HG02623 (cell line): Measurements from ENCODE around the gene CAVIN1.
"Not testable (repeated sequence)": the region's sequence is repeated elsewhere in the genome, so short reads cannot be mapped to it uniquely, and the experiment has no call there.

Source experiments
- ATAC-seq: cut with Tn5 transposase; IDR thresholded peaks from one replicate; pipeline ENCODE4 v1.9.1; 2021; ENCODE audit warnings: moderate library complexity; ENCODE audit not compliant: unreplicated experiment

The CAVIN1 gene

GRCh38 chr17:42436391-42436790, 13.3 kb upstream of the CAVIN1 start:
- no peak for ATAC-seq

DNA sequence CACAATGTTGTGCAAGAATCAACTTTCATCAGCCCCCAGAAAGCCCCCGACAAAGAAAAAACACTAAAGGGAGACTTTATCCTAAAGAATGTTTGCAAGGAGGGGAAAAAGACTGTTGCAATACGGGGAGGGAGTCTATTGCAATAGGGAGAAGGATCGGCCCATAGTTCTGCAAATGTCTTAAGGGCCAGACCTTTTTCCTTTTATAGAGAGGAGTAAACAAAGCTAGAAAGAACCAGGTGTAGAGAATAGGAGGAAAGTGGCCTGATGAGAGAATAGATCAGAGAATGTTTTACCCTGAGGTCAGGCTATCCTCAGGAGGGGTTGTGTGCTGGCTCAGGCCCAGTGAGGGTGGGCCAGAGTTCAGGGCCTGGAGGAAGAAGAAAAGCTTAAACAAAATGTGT, 8.7 kb upstream of the CAVIN1 start:
- ATAC-seq: no peak

- ATAC-seq: no peak
Observed at GRCh38 chr17:42429726-42430447, 6.8 kb upstream of the CAVIN1 start.

- no peak for ATAC-seq
Observed at GRCh38 chr17:42428141-42428944, 5.3 kb upstream of the CAVIN1 start.

GRCh38 chr17:42424991-42425610, 2.0 kb upstream of the CAVIN1 start:
- ATAC-seq: no peak

GRCh38 chr17:42423766-42424165, 710 bp upstream of the CAVIN1 start:
- ATAC-seq: no peak

GRCh38 chr17:42422412-42422957, 571 bp downstream of the CAVIN1 start:
- ATAC-seq: no peak

- no peak for ATAC-seq
Observed at GRCh38 chr17:42421507-42422338, 1.3 kb downstream of the CAVIN1 start.

GRCh38 chr17:42421136-42421506, 1.9 kb downstream of the CAVIN1 start:
- ATAC-seq: no peak

GRCh38 chr17:42417981-42418380, 5.1 kb downstream of the CAVIN1 start:
- ATAC-seq: not testable (repeated sequence)

GRCh38 chr17:42414704-42415409, 8.2 kb downstream of the CAVIN1 start:
- no peak for ATAC-seq

GRCh38 chr17:42413464-42414040, 9.5 kb downstream of the CAVIN1 start:
- ATAC-seq: no peak

DNA sequence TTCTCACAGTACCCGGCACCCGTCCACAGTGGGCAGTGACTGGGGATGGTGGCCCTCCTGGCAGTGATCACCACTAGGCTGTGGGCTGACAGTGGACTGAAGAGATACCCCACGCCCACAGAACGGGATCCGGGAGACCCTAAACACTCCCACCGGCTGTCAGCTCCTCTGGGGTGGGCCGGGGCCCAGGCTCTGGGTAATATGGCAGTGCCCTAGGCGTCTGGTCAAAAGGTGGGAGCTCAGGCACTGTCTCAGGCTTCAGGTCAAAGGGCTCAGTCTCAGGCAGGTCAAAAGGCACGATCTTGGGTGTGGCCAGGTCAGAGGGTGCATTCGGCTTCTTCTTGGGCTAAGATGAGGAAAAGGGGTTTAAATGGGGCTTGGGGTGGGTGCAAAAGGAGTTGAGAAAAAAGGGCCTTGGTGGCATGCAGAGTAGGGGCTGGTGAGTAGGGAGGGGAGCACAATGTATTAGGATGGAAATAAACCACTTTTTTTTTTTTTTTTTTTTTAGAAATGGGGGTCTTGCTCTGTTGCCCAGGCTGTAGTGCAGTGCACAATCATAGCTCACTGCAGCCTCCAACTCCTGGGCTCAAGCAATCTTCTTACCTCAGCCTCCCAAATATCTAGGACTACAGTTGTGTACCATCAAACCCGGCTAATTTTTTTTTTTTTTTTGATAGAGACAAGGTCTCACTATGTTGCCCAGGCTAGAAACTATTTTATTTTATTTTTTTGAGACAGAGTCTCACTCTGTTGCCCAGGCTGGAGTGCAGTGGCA, 11.0 kb downstream of the CAVIN1 start:
- ATAC-seq: no peak

DNA sequence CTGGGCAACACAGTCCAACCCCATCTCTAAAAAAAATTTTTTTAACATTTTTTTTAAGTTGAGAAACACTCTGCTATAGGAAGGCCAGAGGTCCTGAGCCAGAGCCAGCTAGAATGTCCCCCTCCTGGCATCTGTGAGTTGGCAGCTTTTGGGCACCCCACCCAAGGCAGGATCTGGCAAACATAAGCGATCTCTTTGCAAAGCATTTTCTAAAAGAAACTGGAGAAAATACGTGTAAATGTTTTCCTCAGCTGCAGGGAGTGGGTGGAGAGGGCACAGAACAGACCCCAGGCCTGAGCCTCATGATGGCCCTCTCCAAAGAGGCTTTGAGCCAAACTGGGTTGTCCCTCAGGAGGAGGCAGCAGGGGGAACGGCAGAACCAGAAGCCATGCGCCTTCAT, 11.7 kb downstream of the CAVIN1 start:
- ATAC-seq: no peak

GRCh38 chr17:42410319-42410685, 12.8 kb downstream of the CAVIN1 start:
- no peak for ATAC-seq

DNA sequence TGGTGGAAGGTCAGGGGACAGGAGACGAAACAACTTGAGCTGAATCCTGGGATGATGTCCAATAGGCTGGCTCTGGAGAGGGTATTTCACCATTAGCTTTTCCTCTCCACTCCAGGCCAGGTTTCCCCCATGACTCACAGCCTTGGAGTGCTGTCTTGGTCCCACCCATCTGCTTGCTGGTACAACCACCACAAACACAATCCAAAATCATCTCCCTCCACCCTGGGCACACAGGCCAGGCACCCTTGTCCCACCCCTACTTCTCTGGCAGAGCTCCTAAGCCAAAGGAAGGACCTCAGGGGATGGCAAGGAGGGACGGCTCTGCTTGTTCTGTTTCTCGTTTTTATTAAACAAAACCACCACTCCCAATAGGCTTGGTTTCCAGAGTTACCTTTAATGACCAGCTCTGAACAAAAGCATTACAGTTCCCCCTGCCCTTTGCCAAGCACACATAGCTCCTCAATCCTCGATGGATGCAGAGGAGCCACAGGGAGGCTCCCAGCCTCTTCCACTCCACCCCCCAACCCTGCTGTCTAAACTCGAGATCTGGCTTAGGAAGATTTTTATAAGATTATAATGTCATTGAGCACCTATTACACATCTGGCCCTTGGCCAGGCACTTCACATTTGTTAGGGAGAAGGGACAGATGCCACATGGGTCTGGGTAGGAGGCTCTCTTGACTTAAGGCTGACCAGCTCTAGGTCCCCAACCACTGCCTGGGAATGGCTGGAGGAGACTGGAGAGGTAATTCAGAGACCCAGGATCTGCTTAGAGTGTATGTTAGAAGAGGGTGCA, 13.3 kb downstream of the CAVIN1 start:
- ATAC-seq: no peak

DNA sequence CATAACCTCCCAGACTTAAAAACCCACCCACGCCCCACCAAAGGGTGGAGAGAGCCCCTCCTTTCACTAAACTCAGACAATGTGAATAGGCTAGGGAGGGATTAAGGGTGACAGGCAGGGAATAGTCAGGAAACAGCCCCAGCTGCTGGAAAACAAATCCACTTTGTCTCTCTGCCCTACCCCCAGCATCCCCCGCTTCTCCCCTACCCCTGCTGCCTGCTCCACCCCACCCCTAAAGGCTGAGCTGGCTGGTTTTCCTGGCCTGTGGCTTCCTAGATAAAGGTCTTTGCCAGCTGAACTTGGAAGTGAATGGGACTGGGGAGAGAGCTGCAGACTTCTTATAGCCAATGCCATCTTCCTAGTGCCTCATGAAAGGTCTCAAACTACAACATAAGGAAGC, 15.0 kb downstream of the CAVIN1 start:
- ATAC-seq: no peak

DNA sequence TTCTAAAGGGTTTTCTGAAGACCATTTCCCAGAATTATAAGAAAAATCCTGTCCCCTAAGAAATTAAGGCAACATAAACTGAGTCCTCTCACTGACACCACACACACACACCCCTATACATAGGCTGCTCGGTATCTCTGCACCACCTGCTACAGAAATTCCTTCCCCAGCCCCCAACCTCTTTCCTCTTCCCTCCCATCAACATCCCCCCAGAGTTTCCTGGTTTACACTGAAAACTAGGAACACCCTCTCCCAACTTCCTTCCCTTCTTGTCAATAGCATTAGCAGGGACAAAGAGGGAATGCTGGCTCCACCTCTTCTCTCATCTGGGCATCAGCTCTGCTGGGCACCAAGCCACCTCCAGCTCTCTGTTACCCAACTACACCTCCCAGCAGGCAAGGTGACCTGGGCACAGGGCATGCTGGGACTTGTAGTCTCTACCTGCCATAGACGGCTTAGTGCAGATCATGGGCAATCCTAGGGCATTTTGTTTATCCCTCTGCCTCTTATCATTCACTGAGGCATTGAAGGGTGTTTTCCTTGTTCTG, 15.7 kb downstream of the CAVIN1 start:
- no peak for ATAC-seq
